OCI-LY1 (cell line): ENCODE data around the gene MAP4K3.

Experiments used
- EZH2 ChIP-seq: fragments of 200-600 bp; sonication (generic), shearing (Covaris generic); IDR thresholded peaks from 2 replicates; pipeline ENCODE4 v1.8.0; 2017; ENCODE audit warnings: borderline replicate concordance, mixed run types, mild to moderate bottlenecking, antibody characterized with exemption, low read length, moderate library complexity, mixed read lengths
- TF ChIP-seq, protein P1 (sequence below): fragments of 200-600 bp; sonication (generic), shearing (Covaris generic); IDR thresholded peaks from 2 replicates; pipeline ENCODE4 v1.5.1; 2017; ENCODE audit warnings: mild to moderate bottlenecking, antibody characterized with exemption, low read length, moderate library complexity, mixed read lengths

DNA sequence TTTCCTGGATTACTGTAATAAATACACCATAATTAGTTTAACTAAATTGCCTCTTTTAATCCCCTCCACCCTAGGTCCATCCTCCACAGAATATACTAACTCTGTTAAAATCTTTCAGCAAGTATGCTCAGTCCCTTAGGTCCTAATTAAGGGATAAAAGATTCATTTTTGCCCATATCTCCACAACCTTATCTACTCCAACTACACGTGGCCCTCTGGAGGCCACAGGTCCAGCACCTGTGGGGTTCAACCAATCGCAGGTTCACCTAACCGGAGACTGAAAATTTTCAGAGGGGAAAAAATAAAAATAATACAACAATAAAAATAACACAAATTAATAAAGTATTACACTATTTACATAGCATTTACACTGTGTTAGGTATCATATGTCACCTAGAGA is 86.4 kb downstream of the MAP4K3 start:
- TF ChIP-seq, protein P1, sequence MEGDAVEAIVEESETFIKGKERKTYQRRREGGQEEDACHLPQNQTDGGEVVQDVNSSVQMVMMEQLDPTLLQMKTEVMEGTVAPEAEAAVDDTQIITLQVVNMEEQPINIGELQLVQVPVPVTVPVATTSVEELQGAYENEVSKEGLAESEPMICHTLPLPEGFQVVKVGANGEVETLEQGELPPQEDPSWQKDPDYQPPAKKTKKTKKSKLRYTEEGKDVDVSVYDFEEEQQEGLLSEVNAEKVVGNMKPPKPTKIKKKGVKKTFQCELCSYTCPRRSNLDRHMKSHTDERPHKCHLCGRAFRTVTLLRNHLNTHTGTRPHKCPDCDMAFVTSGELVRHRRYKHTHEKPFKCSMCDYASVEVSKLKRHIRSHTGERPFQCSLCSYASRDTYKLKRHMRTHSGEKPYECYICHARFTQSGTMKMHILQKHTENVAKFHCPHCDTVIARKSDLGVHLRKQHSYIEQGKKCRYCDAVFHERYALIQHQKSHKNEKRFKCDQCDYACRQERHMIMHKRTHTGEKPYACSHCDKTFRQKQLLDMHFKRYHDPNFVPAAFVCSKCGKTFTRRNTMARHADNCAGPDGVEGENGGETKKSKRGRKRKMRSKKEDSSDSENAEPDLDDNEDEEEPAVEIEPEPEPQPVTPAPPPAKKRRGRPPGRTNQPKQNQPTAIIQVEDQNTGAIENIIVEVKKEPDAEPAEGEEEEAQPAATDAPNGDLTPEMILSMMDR: no peak
- TF ChIP-seq EZH2: no peak
